Neutrophil (primary cell): Measurements from ENCODE around the gene DOCK8.
A peak's percentile ranks its signal among the peaks of the same experiment; 100 is the strongest.
"Not testable (repeated sequence)": the region's sequence is repeated elsewhere in the genome, so short reads cannot be mapped to it uniquely, and the experiment has no call there.

ENCODE experiments used
- H3K27ac ChIP-seq: fragments of 200-600 bp; sonication (generic); 2 replicates; pipeline ENCODE4 v1.5.1; 2016; ENCODE audit warnings: mild to moderate bottlenecking, moderate library complexity
- H3K27me3 ChIP-seq: fragments of 200-600 bp; sonication (generic); 2 replicates; pipeline ENCODE4 v1.6.0; 2016; ENCODE audit warnings: mild to moderate bottlenecking
- H3K36me3 ChIP-seq: fragments of 200-600 bp; sonication (generic); 2 replicates; pipeline ENCODE4 v1.5.1; 2017
- H3K4me1 ChIP-seq, 2 experiments: fragments of 200-600 bp in 1 of 2; sonication (generic) in 1 of 2; 1 replicate in 1 of 2; 2 replicates in 1 of 2; pipeline versions ENCODE4 v1.5.1 to v1.6.1; 2013 to 2016; ENCODE audit warnings: low read depth in 1 of 2, low read length in 1 of 2, mild to moderate bottlenecking in 1 of 2, moderate library complexity in 1 of 2; ENCODE audit not compliant: control insufficient read depth in 1 of 2, insufficient read depth in 1 of 2
- H3K4me3 ChIP-seq, 2 experiments: fragments of 200-600 bp in 1 of 2; sonication (generic) in 1 of 2; 1 replicate in 1 of 2; 2 replicates in 1 of 2; pipeline ENCODE4 v1.5.1; 2013 to 2016; ENCODE audit warnings: low read depth in 1 of 2, low read length in 1 of 2, mild to moderate bottlenecking in 1 of 2, moderate library complexity in 1 of 2
- H3K9me3 ChIP-seq: fragments of 200-600 bp; sonication (generic); 2 replicates; pipeline ENCODE4 v1.5.1; 2016
- CTCF ChIP-seq: fragments of 200-600 bp; sonication (generic); IDR thresholded peaks from 2 replicates; pipeline ENCODE4 v1.5.1; 2016; ENCODE audit warnings: antibody characterized with exemption

The DOCK8 gene

DNA sequence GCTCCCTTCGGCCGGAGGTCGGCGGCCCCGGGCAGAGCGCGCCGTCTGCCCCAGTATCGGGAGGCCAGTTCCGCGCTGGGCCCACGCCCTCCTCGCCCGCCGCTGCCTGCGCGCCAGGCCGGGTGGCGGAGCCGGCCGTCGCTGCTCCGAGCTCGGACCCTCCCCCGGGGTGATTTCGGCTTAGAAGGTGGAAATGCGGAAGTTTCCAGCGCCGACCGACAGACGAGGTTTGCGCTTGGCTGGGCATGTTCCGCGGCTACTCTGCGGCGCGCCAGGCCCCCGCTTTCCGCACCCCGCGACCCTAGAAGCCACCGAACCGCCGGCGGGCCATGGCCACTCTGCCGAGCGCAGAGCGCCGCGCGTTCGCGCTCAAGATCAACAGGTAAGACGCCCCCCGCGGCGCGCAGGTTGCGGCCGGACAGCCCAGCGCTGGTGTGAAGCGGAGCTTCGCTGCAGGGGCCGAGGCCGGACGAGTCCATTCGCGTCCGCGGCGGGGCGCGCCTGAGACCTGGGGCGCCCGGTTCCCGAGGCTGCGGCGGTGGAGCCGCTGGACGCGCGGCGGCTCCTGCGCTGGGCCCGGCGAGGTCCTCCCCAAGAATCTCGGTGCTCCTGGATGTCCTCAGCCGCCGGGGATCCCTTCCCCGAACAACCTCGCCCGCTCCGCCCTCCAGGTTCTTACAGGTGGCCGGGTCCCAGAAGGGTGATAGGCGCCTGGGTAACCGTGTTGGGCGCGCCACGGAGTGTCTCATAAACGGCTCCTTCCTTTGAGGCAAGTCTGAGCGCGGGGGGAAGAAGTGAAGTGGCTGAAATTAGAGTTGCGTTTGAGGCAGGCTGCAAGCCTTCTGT is at the start of gene DOCK8:
Gene DOCK8, plus strand, starts transcription at position 218 of the 846 bp plus-strand sequence. Its CDS starts 112 bp downstream, at position 330.
- TF ChIP-seq CTCF, result peak; percentile 81
- Histone ChIP-seq H3K36me3 (peaks cover 7% of the 10 kb centered on the region), H3K4me3 (peak within 1 kb of the TSS; percentile 85 to 97), H3K27me3 (no peaks in the 10 kb centered on the region), H3K9me3 (no peaks in the 10 kb centered on the region), H3K4me1 (peaks cover 75 to 82% of the 10 kb centered on the region in 2 experiments), H3K27ac (peak within 1 kb of the TSS; percentile 99)

DNA sequence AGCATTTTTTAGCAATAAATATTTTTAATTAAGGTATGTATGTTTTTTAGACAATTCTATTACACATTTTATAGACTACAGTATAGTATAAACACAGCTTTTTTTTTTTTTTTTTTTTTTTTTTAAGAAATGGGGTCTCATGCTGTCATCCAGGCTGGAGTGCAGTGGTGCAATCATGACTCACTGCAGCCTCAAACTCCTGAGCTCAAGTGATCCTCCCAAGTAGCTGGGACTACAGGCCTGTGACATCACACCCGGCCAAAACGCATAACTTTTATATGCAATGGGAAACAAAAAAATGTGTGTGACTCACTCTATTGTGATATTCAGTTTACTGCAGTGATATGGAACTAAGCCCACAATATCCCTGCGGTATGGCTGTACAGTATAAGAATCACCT is 44.9 kb upstream of the DOCK8 start:
- not testable (repeated sequence) for H3K9me3 ChIP-seq, H3K27ac ChIP-seq, H3K4me1 ChIP-seq, H3K36me3 ChIP-seq, H3K27me3 ChIP-seq, H3K4me3 ChIP-seq

DNA sequence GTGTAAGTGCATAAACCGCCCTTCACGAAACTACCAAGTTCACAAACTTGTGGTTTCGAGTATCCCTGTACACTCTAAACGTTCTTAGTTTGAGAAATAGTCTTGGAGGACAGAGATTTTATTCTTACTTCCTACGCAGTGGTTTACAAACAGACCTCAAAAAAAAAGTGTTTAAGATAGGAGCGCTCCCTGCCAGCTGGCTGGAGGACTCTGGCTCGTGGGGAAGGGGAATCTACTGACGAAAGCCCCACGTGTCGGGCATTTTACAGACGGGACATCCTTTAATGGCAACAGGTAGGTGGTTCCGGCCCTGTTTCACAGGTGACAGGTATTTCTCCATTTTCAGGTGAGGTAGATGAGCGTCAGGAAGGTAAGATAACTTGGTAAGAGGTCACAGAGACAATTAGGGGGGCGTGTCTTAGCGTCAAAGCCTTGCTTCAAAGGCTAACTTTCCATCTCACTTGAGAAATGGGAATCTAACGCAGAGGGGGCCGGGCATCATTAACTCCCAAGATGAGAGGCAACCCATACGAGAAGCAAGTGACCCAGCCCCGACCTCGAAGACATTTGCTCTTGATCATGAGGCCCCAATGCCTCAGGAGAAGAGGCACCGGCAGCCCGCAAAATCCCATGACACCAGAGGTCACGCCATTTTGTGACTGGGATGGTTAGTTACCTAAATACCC is 36.4 kb upstream of the DOCK8 start:
- not testable (repeated sequence) for H3K36me3 ChIP-seq, H3K27me3 ChIP-seq, H3K9me3 ChIP-seq
- Histone ChIP-seq H3K4me3 (peak overlapping the region; percentile 31 to 53), H3K4me1 (peaks cover 8 to 11% of the 10 kb centered on the region in 2 experiments), H3K27ac (peak overlapping the region; percentile 78)

- peaks cover 10 to 14% of the 10 kb centered on the region in 2 experiments for H3K4me1 ChIP-seq
- H3K4me3 ChIP-seq, result peak within 1 kb of the TSS; percentile 31 to 53
- H3K27ac ChIP-seq, result peak within 1 kb of the TSS; percentile 78
- H3K36me3 ChIP-seq, H3K9me3 ChIP-seq, H3K27me3 ChIP-seq: not testable (repeated sequence)
Measured at GRCh38 chr9:178970-179383, 35.7 kb upstream of the DOCK8 start, which contains the start of gene ZNG1A. Gene ZNG1A (minus strand): TSS chr9:179056. CDS start chr9:178969, 87 bp downstream.

- not testable (repeated sequence) for H3K27ac ChIP-seq, H3K9me3 ChIP-seq, H3K27me3 ChIP-seq, H3K4me1 ChIP-seq, H3K36me3 ChIP-seq, H3K4me3 ChIP-seq
Measured at GRCh38 chr9:199601-200000, 15.1 kb upstream of the DOCK8 start.

- Histone ChIP-seq H3K27ac (peak overlapping the region; percentile 61), H3K9me3 (no peaks in the 10 kb centered on the region), H3K4me3 (no peak overlapping the region), H3K27me3 (no peaks in the 10 kb centered on the region), H3K4me1 (peaks cover 27 to 32% of the 10 kb centered on the region in 2 experiments), H3K36me3 (no peaks in the 10 kb centered on the region)
- no peak for TF ChIP-seq CTCF
Measured at GRCh38 chr9:206481-206880, 8.2 kb upstream of the DOCK8 start.

DNA sequence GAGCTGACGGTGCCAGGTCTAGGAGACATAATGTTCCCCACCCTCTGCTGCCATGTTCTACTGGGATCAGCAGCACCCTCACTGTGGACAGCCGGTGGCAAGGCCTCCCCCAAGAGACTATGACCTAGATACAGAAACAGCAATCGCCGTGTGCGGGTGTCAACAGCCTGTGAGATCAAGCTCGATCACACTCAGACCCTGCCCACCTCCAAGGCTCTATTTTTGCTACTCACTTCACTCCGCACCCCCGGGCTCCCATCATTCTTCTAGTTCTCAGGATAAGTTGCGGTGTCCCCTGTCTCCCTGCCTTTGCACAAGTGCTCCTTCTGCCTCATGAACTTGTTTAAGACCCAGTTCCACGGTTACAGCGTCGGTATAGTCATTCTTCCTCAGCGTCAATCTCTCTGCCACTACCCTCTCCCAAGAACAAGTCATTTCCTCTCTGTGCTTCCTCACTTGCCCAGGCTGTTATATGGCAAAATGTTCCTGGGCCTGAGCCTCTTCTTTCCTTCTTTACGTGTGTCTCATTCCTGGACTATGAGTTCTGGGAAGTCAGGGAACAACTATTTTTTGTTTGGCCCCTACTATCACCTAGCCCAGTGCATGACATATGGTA is 5.4 kb upstream of the DOCK8 start:
- peaks cover 55 to 60% of the 10 kb centered on the region in 2 experiments for H3K4me1 ChIP-seq
- H3K27me3 ChIP-seq, result no peaks in the 10 kb centered on the region
- TF ChIP-seq CTCF, result no peak
- peak overlapping the region; percentile 70 for H3K27ac ChIP-seq
- H3K4me3 ChIP-seq, result no peak overlapping the region
- H3K36me3 ChIP-seq, result no peaks in the 10 kb centered on the region
- H3K9me3 ChIP-seq, result no peaks in the 10 kb centered on the region
